H1 (cell line): ENCODE measurements around the gene MRPS27.

ENCODE experiments used
- CTCF ChIP-seq, 3 experiments: IDR thresholded peaks; 1 replicate in 2 of 3; 2 replicates in 1 of 3; pipeline versions ENCODE4 v1.5.1 to v1.6.1; 2011; ENCODE audit warnings: low read length in 3 of 3, mild to moderate bottlenecking in 3 of 3, inconsistent platforms in 2 of 3, low read depth in 1 of 3, moderate library complexity in 1 of 3; ENCODE audit not compliant: insufficient read depth in 1 of 3; ENCODE audit errors: control extremely low read depth in 1 of 3
- GABPA ChIP-seq: IDR thresholded peaks from 2 replicates; pipeline ENCODE4 v1.6.1; 2011; ENCODE audit warnings: mild to moderate bottlenecking, low read length, moderate library complexity, borderline replicate concordance; ENCODE audit not compliant: insufficient read depth
- JUN ChIP-seq: IDR thresholded peaks from 2 replicates; pipeline ENCODE4 v1.6.1; 2011; ENCODE audit warnings: low read depth, mild to moderate bottlenecking, improper control_type of control experiment, low read length
- POLR2A ChIP-seq, 2 experiments: IDR thresholded peaks; 1 replicate in 1 of 2; 2 replicates in 1 of 2; pipeline ENCODE4 v1.6.1; 2011; ENCODE audit warnings: low read depth in 2 of 2, low read length in 2 of 2, mild to moderate bottlenecking in 2 of 2; ENCODE audit errors: control extremely low read depth in 1 of 2
- POLR2AphosphoS5 ChIP-seq: IDR thresholded peaks from 2 replicates; pipeline ENCODE4 v1.6.1; 2011; ENCODE audit warnings: low read depth, low read length

GRCh38 chr5:72366324-72366976, 46.4 kb upstream of the MRPS27 start:
- no peak for TF ChIP-seq POLR2AphosphoS5
- TF ChIP-seq GABPA = no peak
- no peak for TF ChIP-seq JUN
- no peak for TF ChIP-seq POLR2A (IDR thresholded peaks at IDR 0.05; ENCODE audit: control extremely low read depth in 1 of 2, low read depth in 2 of 2, low read length in 2 of 2)
- TF ChIP-seq CTCF (IDR thresholded peaks at IDR 0.05; ENCODE audit: control extremely low read depth in 1 of 3, insufficient read depth in 1 of 3, low read depth in 1 of 3, low read length in 3 of 3) = peak in 2 of 3 experiments; percentile 46 to 61; a peak in 2 of 4 replicates
